Keratinocyte (primary cell): ENCODE data around the gene GABRA4. TPM values are rescaled to one million over a fixed set of nuclear protein-coding genes. Genes with fewer than 3 reads are reported as not detected.

ENCODE experiments used
- DNase-seq: peaks from one replicate; pipeline ENCODE4 v3.0.0-alpha.2; 2011; ENCODE audit warnings: low read depth, missing footprints, low spot score
- FAIRE-seq: peaks from 2 replicates; lab custom pipeline; 2011; peaks lifted over from hg19 to GRCh38; lab: Jason Lieb, UNC
- H2AFZ ChIP-seq: 2 replicates; pipeline ENCODE4 v1.6.0; 2012; ENCODE audit warnings: low read length, control low read depth, inconsistent platforms; ENCODE audit not compliant: control insufficient read depth
- H3K27ac ChIP-seq: 2 replicates; pipeline ENCODE4 v1.5.1; 2011; ENCODE audit warnings: low read length; ENCODE audit not compliant: control insufficient read depth, insufficient read depth
- H3K27me3 ChIP-seq: 3 replicates; pipeline ENCODE4 v1.6.0; 2011; ENCODE audit warnings: low read length; ENCODE audit not compliant: control insufficient read depth, insufficient read depth; ENCODE audit errors: extremely low read depth
- H3K36me3 ChIP-seq, 2 experiments: 2 replicates in 1 of 2; 3 replicates in 1 of 2; pipeline ENCODE4 v1.5.1; 2011; ENCODE audit warnings: low read length in 2 of 2, mild to moderate bottlenecking in 1 of 2; ENCODE audit not compliant: control insufficient read depth in 2 of 2, insufficient read depth in 2 of 2; ENCODE audit errors: extremely low read depth in 1 of 2
- H3K4me1 ChIP-seq: 3 replicates; pipeline ENCODE4 v1.5.1; 2011; ENCODE audit warnings: low read length; ENCODE audit not compliant: control insufficient read depth, insufficient read depth; ENCODE audit errors: extremely low read depth
- H3K4me2 ChIP-seq: 3 replicates; pipeline ENCODE4 v1.6.0; 2011; ENCODE audit warnings: low read depth, low read length; ENCODE audit not compliant: control insufficient read depth, insufficient read depth; ENCODE audit errors: extremely low read depth
- H3K4me3 ChIP-seq, 3 experiments: fragments of 200-600 bp in 1 of 3; sonication (generic) in 1 of 3; 2 replicates in 2 of 3; 3 replicates in 1 of 3; pipeline ENCODE4 v1.5.1; 2011 to 2016; ENCODE audit warnings: low read length in 3 of 3, mild to moderate bottlenecking in 3 of 3, control low read depth in 2 of 3, inconsistent platforms in 1 of 3, low read depth in 1 of 3, mixed read lengths in 1 of 3, mixed run types in 1 of 3, moderate library complexity in 1 of 3; ENCODE audit not compliant: control insufficient read depth in 2 of 3, insufficient read depth in 2 of 3; ENCODE audit errors: extremely low read depth in 1 of 3
- H3K79me2 ChIP-seq: 2 replicates; pipeline ENCODE4 v1.6.0; 2012; ENCODE audit warnings: low read length; ENCODE audit not compliant: control insufficient read depth, insufficient read depth
- H3K9ac ChIP-seq: 3 replicates; pipeline ENCODE4 v1.6.0; 2011; ENCODE audit warnings: low read length; ENCODE audit not compliant: control insufficient read depth, insufficient read depth; ENCODE audit errors: extremely low read depth
- H3K9me1 ChIP-seq: 3 replicates; pipeline ENCODE4 v1.6.0; 2011; ENCODE audit warnings: low read length; ENCODE audit not compliant: control insufficient read depth, insufficient read depth; ENCODE audit errors: extremely low read depth
- H3K9me3 ChIP-seq: 2 replicates; pipeline ENCODE4 v1.5.1; 2012; ENCODE audit warnings: low read depth, low read length; ENCODE audit not compliant: control insufficient read depth
- H4K20me1 ChIP-seq: 3 replicates; pipeline ENCODE4 v1.6.0; 2011; ENCODE audit warnings: low read length; ENCODE audit not compliant: control insufficient read depth, insufficient read depth; ENCODE audit errors: extremely low read depth
- EZH2 ChIP-seq: IDR thresholded peaks from one replicate; pipeline ENCODE4 v1.6.1; 2012; ENCODE audit warnings: inconsistent platforms, mild to moderate bottlenecking, low read length, moderate library complexity
- dilution Hi-C: fragments of 300-500 bp; cut with MboI; formaldehyde crosslinking; loops from one replicate; pipeline ENCODE4 v1.7.0; 2020; ENCODE audit warnings: low sequenced_read_pairs; ENCODE audit not compliant: extremely low pct_ligation_motif_present
- polyA plus RNA-seq, 5 experiments: library from polyadenylated mRNA; depleted of rRNA in 3 of 5; stranded (reverse) in 3 of 5; stranded (forward) in 1 of 5; unstranded in 1 of 5; fragments of >200 nt; gene quantifications; 1 replicate in 1 of 5; 2 replicates in 3 of 5; 3 replicates in 1 of 5; pipeline versions ENCODE4 v1.2.1 to v1.2.3, GENCODE V29; 2011 to 2012; ENCODE audit warnings: missing spikeins in 2 of 5, low read depth in 1 of 5, low replicate concordance in 1 of 5
- TF ChIP-seq, protein P1 (sequence below), 3 experiments: IDR thresholded peaks in 1 of 3; conservative IDR thresholded peaks in 1 of 3; optimal IDR thresholded peaks in 1 of 3; 2 replicates in 2 of 3; 3 replicates in 1 of 3; pipeline versions ENCODE3 to v1.5.1; 2011; ENCODE audit warnings: low read length in 3 of 3, mild to moderate bottlenecking in 3 of 3, moderate library complexity in 2 of 3, control low read depth in 1 of 3, inconsistent platforms in 1 of 3; ENCODE audit not compliant: insufficient read depth in 2 of 3; ENCODE audit errors: extremely low read depth in 1 of 3

The GABRA4 gene
- polyA plus RNA-seq, 1 donor (not counting 4 experiments of a cell fraction or from before 2014, with no cell fraction given) = not detected

DNA sequence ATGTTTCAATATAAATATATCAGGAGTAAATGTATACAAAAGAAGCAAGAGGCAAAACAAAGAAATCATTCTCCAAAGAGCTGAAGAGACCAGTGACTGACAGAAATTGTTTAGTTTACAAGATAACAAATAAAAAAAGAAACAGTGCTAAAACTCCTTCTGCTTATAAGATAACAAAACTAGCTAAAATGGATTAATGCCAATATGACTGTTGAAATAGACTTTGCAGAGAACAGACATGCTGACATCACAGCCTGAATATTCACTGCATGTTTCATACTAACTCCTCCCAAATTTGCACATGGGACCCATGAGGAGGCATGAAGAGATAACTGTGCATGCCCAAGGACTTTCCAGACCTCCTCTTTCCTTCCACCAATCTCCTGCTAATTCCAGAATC lies 6.2 kb upstream of the GABRA4 start:
- no peak for DNase-seq
- peaks cover 4% of the 10 kb centered on the region for H3K27me3 ChIP-seq
- TF ChIP-seq, protein P1, sequence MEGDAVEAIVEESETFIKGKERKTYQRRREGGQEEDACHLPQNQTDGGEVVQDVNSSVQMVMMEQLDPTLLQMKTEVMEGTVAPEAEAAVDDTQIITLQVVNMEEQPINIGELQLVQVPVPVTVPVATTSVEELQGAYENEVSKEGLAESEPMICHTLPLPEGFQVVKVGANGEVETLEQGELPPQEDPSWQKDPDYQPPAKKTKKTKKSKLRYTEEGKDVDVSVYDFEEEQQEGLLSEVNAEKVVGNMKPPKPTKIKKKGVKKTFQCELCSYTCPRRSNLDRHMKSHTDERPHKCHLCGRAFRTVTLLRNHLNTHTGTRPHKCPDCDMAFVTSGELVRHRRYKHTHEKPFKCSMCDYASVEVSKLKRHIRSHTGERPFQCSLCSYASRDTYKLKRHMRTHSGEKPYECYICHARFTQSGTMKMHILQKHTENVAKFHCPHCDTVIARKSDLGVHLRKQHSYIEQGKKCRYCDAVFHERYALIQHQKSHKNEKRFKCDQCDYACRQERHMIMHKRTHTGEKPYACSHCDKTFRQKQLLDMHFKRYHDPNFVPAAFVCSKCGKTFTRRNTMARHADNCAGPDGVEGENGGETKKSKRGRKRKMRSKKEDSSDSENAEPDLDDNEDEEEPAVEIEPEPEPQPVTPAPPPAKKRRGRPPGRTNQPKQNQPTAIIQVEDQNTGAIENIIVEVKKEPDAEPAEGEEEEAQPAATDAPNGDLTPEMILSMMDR (optimal IDR thresholded peaks at IDR 0.05 in 1 of 3, IDR thresholded peaks at IDR 0.05 in 1 of 3, conservative IDR thresholded peaks at IDR 0.05 in 1 of 3; ENCODE audit: extremely low read depth in 1 of 3, insufficient read depth in 2 of 3, low read length in 3 of 3) = no peak
- TF ChIP-seq EZH2 = no peak
- H3K27ac ChIP-seq = no peak overlapping the region
- no peak for FAIRE-seq
- no peak overlapping the region for H3K9ac ChIP-seq
- no peaks in the 10 kb centered on the region for H3K9me3 ChIP-seq
- no peaks in the 10 kb centered on the region for H3K4me1 ChIP-seq
- H3K9me1 ChIP-seq = no peaks in the 10 kb centered on the region
- H3K79me2 ChIP-seq = no peaks in the 10 kb centered on the region
- H3K4me2 ChIP-seq = no peak overlapping the region
- H3K36me3 ChIP-seq = no peaks in the 10 kb centered on the region
- dilution Hi-C loops = no loop called here
- H4K20me1 ChIP-seq = no peaks in the 10 kb centered on the region
- no peak overlapping the region for H3K4me3 ChIP-seq
- no peak overlapping the region for H2AFZ ChIP-seq

DNA sequence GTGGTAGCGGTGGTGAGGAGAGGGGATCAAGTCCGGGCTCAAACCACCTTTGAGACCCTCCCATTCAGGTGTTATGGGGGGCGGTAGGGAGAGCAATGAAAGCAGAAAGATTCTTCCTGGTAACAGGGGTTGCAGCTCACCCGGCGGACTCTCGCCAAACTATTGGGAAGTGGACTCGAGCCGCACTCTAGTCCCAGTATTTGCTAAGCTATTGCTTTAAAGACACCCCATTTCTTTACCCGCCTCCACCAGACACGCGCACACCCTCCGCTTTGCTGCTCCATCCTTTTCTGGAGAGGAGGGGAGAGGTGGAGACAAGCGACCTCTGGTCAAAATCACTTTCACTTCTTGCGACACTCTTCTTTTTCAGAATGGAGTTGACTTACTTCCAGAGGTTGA lies 625 bp upstream of the GABRA4 start:
- Histone ChIP-seq H3K9me3 (no peaks in the 10 kb centered on the region), H2AFZ (no peak overlapping the region), H4K20me1 (no peaks in the 10 kb centered on the region), H3K27me3 (peaks cover 38% of the 10 kb centered on the region), H3K4me3 (peak overlapping the region in 1 of 3 experiments; percentile 15), H3K4me1 (no peaks in the 10 kb centered on the region), H3K9me1 (no peaks in the 10 kb centered on the region), H3K79me2 (no peaks in the 10 kb centered on the region), H3K9ac (no peak overlapping the region), H3K36me3 (no peaks in the 10 kb centered on the region), H3K27ac (no peak overlapping the region), H3K4me2 (peak overlapping the region; percentile 34)
- FAIRE-seq (no peak), DNase-seq (no peak)
- dilution Hi-C loops = no loop called here
- TF ChIP-seq EZH2 = no peak
- TF ChIP-seq, protein P1 (optimal IDR thresholded peaks at IDR 0.05 in 1 of 3, IDR thresholded peaks at IDR 0.05 in 1 of 3, conservative IDR thresholded peaks at IDR 0.05 in 1 of 3; ENCODE audit: extremely low read depth in 1 of 3, insufficient read depth in 2 of 3, low read length in 3 of 3) = no peak
